Vagina (tissue), 2 donors: ENCODE results near the gene KIF21A.

Source experiments
- POLR2AphosphoS5 ChIP-seq, 2 donors: sonication (generic); formaldehyde crosslinking; IDR thresholded peaks; one replicate each; pipeline ENCODE4 v1.9.0; 2017; ENCODE audit warnings: antibody characterized with exemption in 2 of 2, mild to moderate bottlenecking in 2 of 2, low read depth in 1 of 2; ENCODE audit not compliant: insufficient read depth in 1 of 2
- TF ChIP-seq, protein P1 (sequence below), 3 experiments: fragments of 450-650 bp in 2 of 3; fragments of 200-600 bp in 1 of 3; sonication (generic) in 1 of 3; IDR thresholded peaks; one replicate each; pipeline ENCODE4 v1.5.1; 2017 to 2019; ENCODE audit warnings: antibody characterized with exemption in 3 of 3, mild to moderate bottlenecking in 2 of 3, moderate library complexity in 2 of 3

DNA sequence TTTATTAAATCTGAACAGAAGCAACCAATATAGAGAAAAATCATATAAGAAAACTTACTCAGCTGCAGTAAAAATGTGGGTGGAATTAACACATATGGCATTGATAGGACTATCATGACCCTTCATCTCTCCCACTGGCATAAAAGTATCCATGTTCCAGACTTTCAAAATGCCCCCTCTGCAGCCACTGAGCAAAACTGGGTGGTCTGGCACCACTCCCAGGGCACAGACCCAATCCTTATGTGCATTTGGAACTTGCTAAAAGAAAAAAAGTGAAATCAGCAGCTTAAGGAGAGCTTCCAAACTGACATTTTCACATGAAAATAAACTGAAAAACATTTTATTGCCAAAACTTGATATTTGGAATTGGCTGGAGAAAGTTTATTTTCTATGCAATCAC lies 141.5 kb downstream of the KIF21A start:
- TF ChIP-seq, protein P1, sequence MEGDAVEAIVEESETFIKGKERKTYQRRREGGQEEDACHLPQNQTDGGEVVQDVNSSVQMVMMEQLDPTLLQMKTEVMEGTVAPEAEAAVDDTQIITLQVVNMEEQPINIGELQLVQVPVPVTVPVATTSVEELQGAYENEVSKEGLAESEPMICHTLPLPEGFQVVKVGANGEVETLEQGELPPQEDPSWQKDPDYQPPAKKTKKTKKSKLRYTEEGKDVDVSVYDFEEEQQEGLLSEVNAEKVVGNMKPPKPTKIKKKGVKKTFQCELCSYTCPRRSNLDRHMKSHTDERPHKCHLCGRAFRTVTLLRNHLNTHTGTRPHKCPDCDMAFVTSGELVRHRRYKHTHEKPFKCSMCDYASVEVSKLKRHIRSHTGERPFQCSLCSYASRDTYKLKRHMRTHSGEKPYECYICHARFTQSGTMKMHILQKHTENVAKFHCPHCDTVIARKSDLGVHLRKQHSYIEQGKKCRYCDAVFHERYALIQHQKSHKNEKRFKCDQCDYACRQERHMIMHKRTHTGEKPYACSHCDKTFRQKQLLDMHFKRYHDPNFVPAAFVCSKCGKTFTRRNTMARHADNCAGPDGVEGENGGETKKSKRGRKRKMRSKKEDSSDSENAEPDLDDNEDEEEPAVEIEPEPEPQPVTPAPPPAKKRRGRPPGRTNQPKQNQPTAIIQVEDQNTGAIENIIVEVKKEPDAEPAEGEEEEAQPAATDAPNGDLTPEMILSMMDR (IDR thresholded peaks at IDR 0.05), result no peak
- TF ChIP-seq POLR2AphosphoS5 (IDR thresholded peaks at IDR 0.05; ENCODE audit: insufficient read depth in 1 of 2, low read depth in 1 of 2), result no peak
